Measurements from ENCODE around the gene ERC1. TPM values are rescaled to one million over a fixed set of nuclear protein-coding genes. Genes with fewer than 3 reads are reported as not detected.
A peak's percentile ranks its signal among the peaks of the same experiment; 100 is the strongest.
"Not testable (repeated sequence)": the region's sequence is repeated elsewhere in the genome, so short reads cannot be mapped to it uniquely, and the experiment has no call there.

The ERC1 gene
- total RNA-seq, 4 donors from 2014 or later, result 50.0 to 88.1 (median 59.7) TPM

DNA sequence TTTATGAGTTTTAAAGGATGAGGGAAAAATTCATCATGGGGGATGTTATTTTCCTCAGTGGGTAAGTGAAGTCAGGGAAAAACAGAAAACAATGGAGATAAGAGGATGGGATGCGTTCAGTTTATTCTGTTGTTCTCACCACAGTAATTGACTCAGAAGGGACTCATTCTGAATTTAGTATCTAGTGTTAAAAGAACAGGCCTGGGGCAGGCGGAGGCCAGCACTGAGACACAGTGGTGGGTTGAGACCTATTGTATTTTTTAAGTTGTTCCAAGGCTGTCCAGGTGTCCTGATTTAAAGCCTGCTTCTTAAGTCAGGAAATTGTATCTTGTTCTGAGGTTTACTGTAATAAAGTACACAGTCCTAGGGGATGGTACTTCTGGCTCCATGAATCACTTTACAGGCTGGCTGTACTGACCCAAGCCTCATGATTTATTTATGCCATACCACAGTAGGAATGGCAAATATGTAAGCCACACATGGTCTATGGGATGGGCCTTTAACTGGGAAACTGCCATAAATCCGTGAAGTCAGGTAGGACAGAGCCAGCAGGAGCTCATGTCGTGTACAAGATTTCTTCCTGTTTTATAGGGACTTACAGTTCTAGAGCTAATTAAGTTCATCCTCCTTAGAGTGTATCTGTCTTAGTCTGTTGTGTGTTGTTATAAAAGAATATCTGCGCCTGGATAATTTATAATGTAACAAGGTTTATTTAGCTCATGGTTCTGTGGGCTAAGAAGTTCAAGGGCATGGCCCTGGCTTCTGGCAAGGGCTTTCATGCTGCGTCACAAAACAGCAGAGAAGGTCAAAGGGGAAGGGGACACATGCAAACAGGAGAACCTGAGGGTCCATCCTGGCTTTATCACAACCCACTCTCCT is 359.3 kb downstream of the ERC1 start:
- WGBS, result 68% methylated on average over 5 of the region's 6 CpGs
- no peak for DNase-seq (ENCODE audit: extremely low spot score)
- Histone ChIP-seq H3K36me3 (peaks cover 0 to 6% (median 0%) of the 10 kb centered on the region in 4 donors), H3K4me1 (peaks cover 12 to 18% (median 15%) of the 10 kb centered on the region in 4 donors), H3K27ac (replicated peaks in 1 of 4) (no peak overlapping the region), H3K27me3 (no peaks in the 10 kb centered on the region), H3K9me3 (no peaks in the 10 kb centered on the region), H3K4me3 (no peak overlapping the region)
- intact Hi-C loops (cut with DNase I), result no loop called here
- TF ChIP-seq POLR2A (IDR thresholded peaks at IDR 0.05; ENCODE audit: low read depth) (no peak), POLR2AphosphoS5 (IDR thresholded peaks at IDR 0.05) (peak in 1 of 2 donors; percentile 41)

DNA sequence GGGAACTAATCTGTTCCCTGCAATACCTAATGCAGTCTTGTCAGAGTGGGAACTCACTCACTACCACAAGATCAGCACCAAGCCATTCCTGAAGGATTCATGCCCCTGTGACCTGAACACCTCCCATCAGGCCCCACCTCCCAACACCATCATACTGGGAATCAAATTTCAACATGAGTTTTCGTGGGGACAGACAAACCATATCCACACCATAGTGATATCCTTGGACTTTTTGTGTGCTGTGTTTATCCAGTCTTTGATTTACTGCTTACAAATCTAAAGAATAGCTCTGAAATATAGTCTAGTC is 359.9 kb downstream of the ERC1 start:
- H3K27me3 ChIP-seq, result no peaks in the 10 kb centered on the region
- 93% methylated on average over 1 of the region's 1 CpG for WGBS

GRCh38 chr12:1351926-1352325 is 360.9 kb downstream of the ERC1 start:
- no peak overlapping the region for H3K27ac ChIP-seq (replicated peaks in 1 of 4)
- H3K4me1 ChIP-seq, result peaks cover 12 to 25% (median 20%) of the 10 kb centered on the region in 4 donors
- 90% methylated on average over 2 of the region's 2 CpGs for WGBS
- intact Hi-C loops (cut with DNase I), result no loop called here
- H3K27me3 ChIP-seq, result no peaks in the 10 kb centered on the region
- TF ChIP-seq POLR2AphosphoS5 (IDR thresholded peaks at IDR 0.05) (no peak), POLR2A (IDR thresholded peaks at IDR 0.05; ENCODE audit: low read depth) (no peak), EP300 (IDR thresholded peaks at IDR 0.05) (no peak)
- TF ChIP-seq, protein P1, sequence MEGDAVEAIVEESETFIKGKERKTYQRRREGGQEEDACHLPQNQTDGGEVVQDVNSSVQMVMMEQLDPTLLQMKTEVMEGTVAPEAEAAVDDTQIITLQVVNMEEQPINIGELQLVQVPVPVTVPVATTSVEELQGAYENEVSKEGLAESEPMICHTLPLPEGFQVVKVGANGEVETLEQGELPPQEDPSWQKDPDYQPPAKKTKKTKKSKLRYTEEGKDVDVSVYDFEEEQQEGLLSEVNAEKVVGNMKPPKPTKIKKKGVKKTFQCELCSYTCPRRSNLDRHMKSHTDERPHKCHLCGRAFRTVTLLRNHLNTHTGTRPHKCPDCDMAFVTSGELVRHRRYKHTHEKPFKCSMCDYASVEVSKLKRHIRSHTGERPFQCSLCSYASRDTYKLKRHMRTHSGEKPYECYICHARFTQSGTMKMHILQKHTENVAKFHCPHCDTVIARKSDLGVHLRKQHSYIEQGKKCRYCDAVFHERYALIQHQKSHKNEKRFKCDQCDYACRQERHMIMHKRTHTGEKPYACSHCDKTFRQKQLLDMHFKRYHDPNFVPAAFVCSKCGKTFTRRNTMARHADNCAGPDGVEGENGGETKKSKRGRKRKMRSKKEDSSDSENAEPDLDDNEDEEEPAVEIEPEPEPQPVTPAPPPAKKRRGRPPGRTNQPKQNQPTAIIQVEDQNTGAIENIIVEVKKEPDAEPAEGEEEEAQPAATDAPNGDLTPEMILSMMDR (IDR thresholded peaks at IDR 0.05), result no peak
- H3K4me3 ChIP-seq, result no peak overlapping the region
- no peaks in the 10 kb centered on the region for H3K9me3 ChIP-seq
- no peak for DNase-seq (ENCODE audit: extremely low spot score)
- H3K36me3 ChIP-seq, result no peaks in the 10 kb centered on the region

More for the DNA sequence above, 359.9 kb downstream of the ERC1 start:
- Histone ChIP-seq H3K9me3 (no peaks in the 10 kb centered on the region), H3K36me3 (peaks cover 0 to 5% (median 0%) of the 10 kb centered on the region in 4 donors), H3K4me3 (no peak overlapping the region), H3K27ac (replicated peaks in 1 of 4) (no peak overlapping the region), H3K4me1 (peaks cover 12 to 23% (median 16%) of the 10 kb centered on the region in 4 donors)
- intact Hi-C loops (cut with DNase I), result no loop called here
- no peak for DNase-seq (ENCODE audit: extremely low spot score)
- TF ChIP-seq, protein P1 (IDR thresholded peaks at IDR 0.05), result no peak

DNA sequence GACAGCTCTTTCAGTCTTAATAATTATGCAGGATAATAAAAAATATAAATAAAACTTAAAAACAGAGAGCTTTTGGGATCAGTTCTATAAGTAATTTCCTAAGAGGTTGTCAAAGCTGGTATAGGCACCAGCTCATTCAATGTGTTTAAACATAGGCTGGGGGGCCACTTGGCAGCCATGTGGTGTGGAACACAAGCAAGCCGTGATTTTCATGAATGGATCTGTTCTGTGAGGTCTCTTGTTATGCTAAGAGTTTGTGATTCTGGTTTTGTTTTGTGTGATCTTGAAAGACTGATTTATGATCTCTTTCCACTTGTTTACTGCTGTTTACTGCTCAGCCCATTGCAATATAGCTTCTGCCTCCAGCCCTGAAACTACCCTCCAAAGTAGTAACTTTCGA is 362.4 kb downstream of the ERC1 start:
- Histone ChIP-seq H3K36me3 (no peaks in the 10 kb centered on the region), H3K27ac (replicated peaks in 1 of 4) (no peak overlapping the region), H3K27me3 (no peaks in the 10 kb centered on the region), H3K9me3 (no peaks in the 10 kb centered on the region), H3K4me3 (no peak overlapping the region), H3K4me1 (peaks cover 12 to 32% (median 23%) of the 10 kb centered on the region in 4 donors)
- TF ChIP-seq, protein P1 (IDR thresholded peaks at IDR 0.05), result no peak
- no peak for TF ChIP-seq POLR2A (IDR thresholded peaks at IDR 0.05; ENCODE audit: low read depth)
- intact Hi-C loops (cut with DNase I), result no loop called here
- DNase-seq (ENCODE audit: extremely low spot score), result no peak
- WGBS, result 96% methylated on average over 2 of the region's 2 CpGs

- Histone ChIP-seq H3K27ac (replicated peaks in 1 of 4) (no peak overlapping the region), H3K36me3 (no peaks in the 10 kb centered on the region), H3K9me3 (no peaks in the 10 kb centered on the region), H3K4me1 (peaks cover 5 to 23% (median 10%) of the 10 kb centered on the region in 4 donors), H3K4me3 (no peak overlapping the region), H3K27me3 (no peaks in the 10 kb centered on the region)
- WGBS, result 87% methylated on average over 4 of the region's 4 CpGs
- TF ChIP-seq POLR2AphosphoS5 (IDR thresholded peaks at IDR 0.05) (no peak), EP300 (IDR thresholded peaks at IDR 0.05) (no peak), POLR2A (IDR thresholded peaks at IDR 0.05; ENCODE audit: low read depth) (no peak)
- TF ChIP-seq, protein P1 (IDR thresholded peaks at IDR 0.05), result no peak
- DNase-seq (ENCODE audit: extremely low spot score), result no peak
- intact Hi-C loops (cut with DNase I), result no loop called here
These were observed 364.4 kb downstream of the ERC1 start for GRCh38 chr12:1355396-1355795.

DNA sequence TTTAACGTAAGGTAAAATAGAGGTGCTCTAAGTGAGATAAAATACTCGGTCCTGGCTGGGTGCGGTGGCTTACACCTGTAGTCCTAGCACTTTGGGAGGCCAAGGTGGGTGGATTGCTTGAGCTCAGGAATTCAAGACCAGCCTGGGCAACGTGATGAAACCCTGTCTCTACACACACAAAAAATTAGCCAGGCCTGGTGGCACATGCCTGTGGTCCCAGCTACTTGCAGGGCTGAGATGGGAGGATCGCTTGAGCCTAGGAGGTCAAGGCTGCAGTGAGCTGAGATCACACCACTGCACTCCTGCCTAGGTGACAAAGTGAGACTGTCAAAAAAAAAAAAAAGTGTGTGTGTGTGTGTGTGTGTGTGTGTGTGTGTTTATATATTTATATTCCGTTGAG is 364.8 kb downstream of the ERC1 start:
- H3K4me3 ChIP-seq; H3K36me3 ChIP-seq; H3K9me3 ChIP-seq; H3K27ac ChIP-seq (replicated peaks in 1 of 4); intact Hi-C loops (cut with DNase I); DNase-seq (ENCODE audit: extremely low spot score); H3K27me3 ChIP-seq: not testable (repeated sequence)
- peaks cover under 1 to 19% (median 8%) of the 10 kb centered on the region in 4 donors for H3K4me1 ChIP-seq
- WGBS, result 96% methylated on average over 6 of the region's 6 CpGs

Data from esophagus muscularis mucosa (tissue), 4 donors.